Lower lobe of right lung (tissue), 2 donors: ENCODE data around the gene TASL. TPM values are rescaled to one million over a fixed set of nuclear protein-coding genes. Genes with fewer than 3 reads are reported as not detected.

ENCODE experiments used
- ATAC-seq, 2 donors: fragments of 200-7000 bp; cut with Tn5 transposase; one replicate each; pipeline ENCODE4 v1.9.1; 2020 to 2022; ENCODE audit warnings: mild to moderate bottlenecking in 2 of 2, moderate library complexity in 2 of 2
- DNase-seq: peaks from one replicate; pipeline ENCODE4 v3.0.0-alpha.2; 2020
- H3K27ac ChIP-seq: fragments of 200-600 bp; one replicate; pipeline ENCODE4 v1.8.0; 2022
- H3K27me3 ChIP-seq: fragments of 200-600 bp; one replicate; pipeline ENCODE4 v1.8.0; 2022; ENCODE audit warnings: low read depth
- H3K36me3 ChIP-seq: fragments of 200-600 bp; one replicate; pipeline ENCODE4 v1.8.0; 2022; ENCODE audit warnings: mild to moderate bottlenecking
- H3K4me1 ChIP-seq: fragments of 200-600 bp; one replicate; pipeline ENCODE4 v1.8.0; 2022
- H3K4me3 ChIP-seq: fragments of 200-600 bp; one replicate; pipeline ENCODE4 v1.8.0; 2022; ENCODE audit warnings: mild to moderate bottlenecking
- H3K9me3 ChIP-seq: fragments of 200-600 bp; one replicate; pipeline ENCODE4 v1.8.0; 2022
- CTCF ChIP-seq: fragments of 200-600 bp; IDR thresholded peaks from one replicate; pipeline ENCODE4 v1.8.0; 2022; ENCODE audit warnings: antibody characterized with exemption, mild to moderate bottlenecking
- intact Hi-C: fragments of 100-400 bp; cut with DNase I; formaldehyde crosslinking; loops from one replicate; pipeline ENCODE4 v1.11.0; 2022
- total RNA-seq: library from RNA; stranded (reverse); fragmentation: NEBNext Ultra II Directional; extraction: Animal tissue kit (Norgen Biotek cat#: 25700); gene quantifications from one replicate; pipeline ENCODE4 v1.2.1, GENCODE V29; 2021
- donor health status: DM: no; HTN: yes; CAD: no; lungs with severe emphysema.

The TASL gene
- total RNA-seq, 1 donor from 2014 or later = 8.0 TPM

DNA sequence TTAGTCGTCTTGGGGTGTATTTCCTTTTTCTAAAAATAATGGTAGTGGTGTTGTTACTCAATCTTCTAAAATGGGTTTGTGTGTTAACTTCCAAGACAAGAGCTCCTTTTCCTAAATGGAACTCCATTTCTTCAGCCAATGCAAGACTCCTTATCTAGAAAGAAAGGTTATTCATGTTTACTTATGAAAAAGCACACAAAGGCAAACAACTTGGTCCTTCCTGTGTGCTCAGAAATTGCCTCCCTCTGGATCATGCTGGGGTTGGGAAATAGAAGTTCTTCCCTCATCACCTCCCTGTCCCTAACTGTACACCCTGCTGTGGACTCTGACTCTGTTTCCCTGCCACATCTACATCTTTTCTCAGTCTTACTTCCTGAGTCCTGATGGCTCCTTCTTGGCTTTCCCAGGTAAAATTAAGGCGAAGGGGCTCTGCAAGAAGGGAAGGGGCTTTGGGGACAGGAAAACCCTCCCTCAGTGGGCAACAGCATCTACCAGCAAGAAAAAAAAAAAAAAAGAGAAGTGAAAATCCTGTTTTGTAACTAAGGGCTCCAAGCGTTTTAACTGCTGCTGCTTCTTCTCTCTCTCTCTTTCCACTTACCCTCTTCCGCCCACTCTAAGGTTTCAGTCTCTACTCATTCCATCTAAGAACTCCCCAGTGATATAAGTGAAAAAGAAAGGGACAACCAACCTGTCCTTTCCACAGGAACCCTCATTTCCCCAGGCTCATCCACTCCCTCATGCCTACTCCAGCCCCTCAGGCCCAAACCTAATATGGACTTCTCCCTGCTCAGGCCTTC, 19.8 kb upstream of the TASL start:
- intact Hi-C loops = no loop called here
- no peak for DNase-seq
- no peaks in the 10 kb centered on the region for H3K9me3 ChIP-seq
- peak overlapping the region; percentile 33 for H3K27ac ChIP-seq
- no peak for TF ChIP-seq CTCF
- H3K27me3 ChIP-seq = no peaks in the 10 kb centered on the region
- H3K36me3 ChIP-seq = no peaks in the 10 kb centered on the region
- no peak overlapping the region for H3K4me3 ChIP-seq
- peak; percentile 45 to 78 for ATAC-seq
- no peaks in the 10 kb centered on the region for H3K4me1 ChIP-seq

GRCh38 chrX:30593440-30594200, 16.1 kb upstream of the TASL start:
- Histone ChIP-seq H3K27ac (peak overlapping the region; percentile 24), H3K36me3 (no peaks in the 10 kb centered on the region), H3K9me3 (no peaks in the 10 kb centered on the region), H3K4me3 (no peak overlapping the region), H3K27me3 (no peaks in the 10 kb centered on the region), H3K4me1 (no peaks in the 10 kb centered on the region)
- no peak for TF ChIP-seq CTCF
- ATAC-seq (peak in 1 of 2 donors; percentile 26), DNase-seq (no peak)
- intact Hi-C loops = no loop called here

DNA sequence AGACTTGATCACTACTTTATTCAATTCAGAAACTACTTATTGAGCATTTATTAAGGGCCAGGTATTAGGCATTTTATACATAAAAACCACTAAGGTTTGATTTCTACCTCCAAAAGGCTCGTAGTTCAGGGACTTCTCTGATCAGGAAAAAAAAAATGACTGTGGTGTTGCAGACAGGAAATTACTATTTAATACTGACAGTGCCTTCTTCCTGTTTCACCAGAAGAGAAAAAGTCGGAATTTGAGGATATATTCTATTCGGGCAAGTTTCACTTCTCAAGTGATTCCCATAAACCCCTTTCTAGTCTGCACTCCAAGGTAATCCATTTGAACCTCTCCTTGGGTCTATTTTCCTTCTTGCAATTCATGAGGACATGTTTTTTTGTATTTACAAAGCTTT, 15.3 kb upstream of the TASL start:
- no peaks in the 10 kb centered on the region for H3K9me3 ChIP-seq
- DNase-seq (no peak), ATAC-seq (peak in 1 of 2 donors; percentile 39)
- H3K27ac ChIP-seq = peak overlapping the region; percentile 24
- no peaks in the 10 kb centered on the region for H3K27me3 ChIP-seq
- no peaks in the 10 kb centered on the region for H3K4me1 ChIP-seq
- H3K36me3 ChIP-seq = no peaks in the 10 kb centered on the region
- intact Hi-C loops = no loop called here
- no peak overlapping the region for H3K4me3 ChIP-seq
- no peak for TF ChIP-seq CTCF

DNA sequence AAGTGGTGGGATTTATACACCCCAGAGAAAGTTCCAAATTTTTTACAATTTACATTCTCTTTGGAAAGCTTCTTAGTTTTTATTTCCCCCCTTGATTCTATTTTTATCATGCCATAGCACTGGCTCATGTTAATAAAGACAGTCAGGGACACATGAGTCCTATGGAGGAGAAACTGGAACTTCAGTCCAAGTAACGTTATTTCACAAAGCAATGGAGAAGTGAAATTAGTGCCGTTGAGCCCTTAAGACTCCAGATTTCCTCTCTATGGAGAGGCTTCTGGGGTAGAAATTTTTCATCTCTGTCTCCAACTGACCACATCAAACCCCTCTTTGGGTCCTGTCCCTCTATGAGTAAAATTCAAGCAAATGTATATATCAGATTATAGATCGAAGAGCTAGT, 12.8 kb upstream of the TASL start:
- H3K4me3 ChIP-seq = no peak overlapping the region
- no peaks in the 10 kb centered on the region for H3K9me3 ChIP-seq
- no peak for DNase-seq
- H3K4me1 ChIP-seq = no peaks in the 10 kb centered on the region
- intact Hi-C loops = no loop called here
- ATAC-seq = peak in 1 of 2 donors; percentile 44
- H3K27me3 ChIP-seq = no peaks in the 10 kb centered on the region
- TF ChIP-seq CTCF = no peak
- no peaks in the 10 kb centered on the region for H3K36me3 ChIP-seq
- H3K27ac ChIP-seq = no peak overlapping the region

DNA sequence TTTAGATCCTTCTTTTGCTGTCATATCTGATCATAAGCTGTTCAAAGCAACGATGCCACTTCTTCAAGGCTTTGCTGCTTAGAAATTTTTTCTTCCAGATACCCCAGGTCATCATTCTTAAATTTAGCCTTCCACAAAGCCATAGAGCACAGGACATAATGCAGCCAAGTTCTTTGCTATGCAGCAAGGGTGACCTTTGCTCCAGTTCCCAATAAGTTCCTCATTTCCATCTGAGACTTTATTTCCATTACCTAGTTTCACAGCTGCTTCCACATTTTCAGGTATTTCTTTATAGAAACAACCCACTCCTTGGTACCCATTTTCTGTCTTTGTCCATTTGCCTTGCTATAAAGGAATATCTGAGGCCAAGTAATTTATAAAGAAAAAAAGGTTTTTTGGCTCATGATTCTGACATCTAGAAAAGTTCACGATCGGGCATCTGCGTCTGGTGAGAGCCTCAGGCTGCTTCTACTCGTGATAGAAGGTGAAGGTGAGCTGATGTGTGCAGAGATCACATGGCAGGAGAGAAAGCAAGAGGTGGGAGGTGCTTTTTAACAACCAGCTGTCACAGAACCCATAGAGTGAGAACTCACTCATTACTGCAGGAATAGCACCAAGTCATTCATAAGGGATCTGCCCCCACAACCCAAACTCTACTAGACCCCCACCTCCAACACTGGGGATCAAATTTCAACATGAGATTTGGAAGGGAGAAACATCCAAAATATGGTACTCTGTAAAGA, 11.8 kb upstream of the TASL start:
- Histone ChIP-seq H3K4me3 (no peak overlapping the region), H3K4me1 (no peaks in the 10 kb centered on the region), H3K27me3 (no peaks in the 10 kb centered on the region), H3K27ac (peak overlapping the region; percentile 46), H3K9me3 (no peaks in the 10 kb centered on the region), H3K36me3 (no peaks in the 10 kb centered on the region)
- TF ChIP-seq CTCF = no peak
- DNase-seq (no peak), ATAC-seq (no peak)
- intact Hi-C loops = no loop called here
